ENCODE measurements around the gene RAMP3.

DNA sequence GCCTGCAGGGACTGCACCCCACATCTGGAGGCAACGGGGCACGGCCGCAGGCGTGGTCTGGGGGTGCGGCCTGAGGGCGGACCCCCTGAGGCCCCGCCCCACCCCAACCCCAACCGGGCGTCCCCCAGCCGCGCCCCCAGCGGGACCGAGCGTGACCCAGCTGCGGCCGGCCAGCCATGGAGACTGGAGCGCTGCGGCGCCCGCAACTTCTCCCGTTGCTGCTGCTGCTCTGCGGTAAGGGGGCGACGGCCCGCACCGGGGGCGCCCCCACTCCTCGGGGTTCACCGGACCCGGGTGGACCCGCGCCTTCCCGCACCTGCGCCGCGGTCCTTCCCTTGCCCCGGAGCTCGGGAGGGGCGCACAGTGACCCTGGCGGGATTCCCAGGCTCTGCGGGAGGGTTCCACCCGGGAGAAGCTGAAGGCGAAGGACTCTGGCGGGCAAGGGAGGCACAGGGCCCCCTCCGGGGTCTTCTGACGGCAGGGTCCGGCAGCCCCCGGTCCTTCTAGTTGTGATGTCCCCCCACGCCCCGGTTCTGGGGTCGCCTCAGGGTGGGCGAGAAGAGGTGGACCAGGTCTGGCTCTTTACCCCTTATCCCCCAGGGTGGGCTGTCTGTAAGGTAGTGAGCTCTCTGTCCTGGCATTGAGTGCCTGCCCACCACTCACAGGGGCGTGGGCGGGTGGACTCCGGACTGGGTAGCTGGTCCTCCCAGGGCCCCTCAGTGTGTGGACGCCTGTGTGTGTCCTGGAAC is at the start of gene RAMP3:
- TF ChIP-seq, protein P1, sequence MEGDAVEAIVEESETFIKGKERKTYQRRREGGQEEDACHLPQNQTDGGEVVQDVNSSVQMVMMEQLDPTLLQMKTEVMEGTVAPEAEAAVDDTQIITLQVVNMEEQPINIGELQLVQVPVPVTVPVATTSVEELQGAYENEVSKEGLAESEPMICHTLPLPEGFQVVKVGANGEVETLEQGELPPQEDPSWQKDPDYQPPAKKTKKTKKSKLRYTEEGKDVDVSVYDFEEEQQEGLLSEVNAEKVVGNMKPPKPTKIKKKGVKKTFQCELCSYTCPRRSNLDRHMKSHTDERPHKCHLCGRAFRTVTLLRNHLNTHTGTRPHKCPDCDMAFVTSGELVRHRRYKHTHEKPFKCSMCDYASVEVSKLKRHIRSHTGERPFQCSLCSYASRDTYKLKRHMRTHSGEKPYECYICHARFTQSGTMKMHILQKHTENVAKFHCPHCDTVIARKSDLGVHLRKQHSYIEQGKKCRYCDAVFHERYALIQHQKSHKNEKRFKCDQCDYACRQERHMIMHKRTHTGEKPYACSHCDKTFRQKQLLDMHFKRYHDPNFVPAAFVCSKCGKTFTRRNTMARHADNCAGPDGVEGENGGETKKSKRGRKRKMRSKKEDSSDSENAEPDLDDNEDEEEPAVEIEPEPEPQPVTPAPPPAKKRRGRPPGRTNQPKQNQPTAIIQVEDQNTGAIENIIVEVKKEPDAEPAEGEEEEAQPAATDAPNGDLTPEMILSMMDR (conservative IDR thresholded peaks at IDR 0.05; ENCODE audit: low read depth, low read length) = no peak
- TF ChIP-seq EZH2 (IDR thresholded peaks at IDR 0.05; ENCODE audit: low read length, unreplicated experiment) = no peak
